ENCODE measurements around the gene ARMC7.

DNA sequence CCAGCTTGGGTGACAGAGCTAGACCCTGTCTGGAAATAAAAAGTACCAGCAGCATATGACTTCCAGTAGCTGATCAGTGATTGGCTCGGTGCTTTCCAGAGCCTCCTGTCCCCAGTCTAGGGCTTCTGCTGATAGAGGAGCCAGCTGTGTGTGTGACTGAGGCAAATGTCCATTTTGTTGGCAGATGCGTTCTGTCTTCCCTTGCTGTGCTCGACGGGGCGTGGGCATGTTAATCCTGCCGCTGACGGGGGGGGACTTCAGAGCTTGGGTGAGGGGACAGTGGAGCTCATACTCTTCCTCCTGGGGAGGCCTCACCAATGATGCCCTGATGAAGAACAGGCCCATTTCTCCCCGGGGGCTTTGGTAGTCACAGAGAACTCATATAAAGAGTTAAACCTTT, 48.2 kb upstream of the ARMC7 start:
- TF ChIP-seq, protein P1, sequence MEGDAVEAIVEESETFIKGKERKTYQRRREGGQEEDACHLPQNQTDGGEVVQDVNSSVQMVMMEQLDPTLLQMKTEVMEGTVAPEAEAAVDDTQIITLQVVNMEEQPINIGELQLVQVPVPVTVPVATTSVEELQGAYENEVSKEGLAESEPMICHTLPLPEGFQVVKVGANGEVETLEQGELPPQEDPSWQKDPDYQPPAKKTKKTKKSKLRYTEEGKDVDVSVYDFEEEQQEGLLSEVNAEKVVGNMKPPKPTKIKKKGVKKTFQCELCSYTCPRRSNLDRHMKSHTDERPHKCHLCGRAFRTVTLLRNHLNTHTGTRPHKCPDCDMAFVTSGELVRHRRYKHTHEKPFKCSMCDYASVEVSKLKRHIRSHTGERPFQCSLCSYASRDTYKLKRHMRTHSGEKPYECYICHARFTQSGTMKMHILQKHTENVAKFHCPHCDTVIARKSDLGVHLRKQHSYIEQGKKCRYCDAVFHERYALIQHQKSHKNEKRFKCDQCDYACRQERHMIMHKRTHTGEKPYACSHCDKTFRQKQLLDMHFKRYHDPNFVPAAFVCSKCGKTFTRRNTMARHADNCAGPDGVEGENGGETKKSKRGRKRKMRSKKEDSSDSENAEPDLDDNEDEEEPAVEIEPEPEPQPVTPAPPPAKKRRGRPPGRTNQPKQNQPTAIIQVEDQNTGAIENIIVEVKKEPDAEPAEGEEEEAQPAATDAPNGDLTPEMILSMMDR (IDR thresholded peaks at IDR 0.05), result no peak
- no peak for TF ChIP-seq EZH2 (IDR thresholded peaks at IDR 0.05; ENCODE audit: borderline replicate concordance, insufficient read depth, low read depth, low read length, poor library complexity, severe bottlenecking)

Data from B cell (primary cell).